GM12801 (cell line): ENCODE measurements around the gene PEAK1.

ENCODE experiments used
- TF ChIP-seq, protein P1 (sequence below): IDR thresholded peaks from one replicate; pipeline ENCODE4 v1.5.1; 2011; ENCODE audit warnings: control low read depth; ENCODE audit not compliant: insufficient read length; ENCODE audit errors: extremely low read depth

Gene PEAK1

GRCh38 chr15:77457905-77458265 lies 38.0 kb upstream of the PEAK1 start:
- TF ChIP-seq, protein P1, sequence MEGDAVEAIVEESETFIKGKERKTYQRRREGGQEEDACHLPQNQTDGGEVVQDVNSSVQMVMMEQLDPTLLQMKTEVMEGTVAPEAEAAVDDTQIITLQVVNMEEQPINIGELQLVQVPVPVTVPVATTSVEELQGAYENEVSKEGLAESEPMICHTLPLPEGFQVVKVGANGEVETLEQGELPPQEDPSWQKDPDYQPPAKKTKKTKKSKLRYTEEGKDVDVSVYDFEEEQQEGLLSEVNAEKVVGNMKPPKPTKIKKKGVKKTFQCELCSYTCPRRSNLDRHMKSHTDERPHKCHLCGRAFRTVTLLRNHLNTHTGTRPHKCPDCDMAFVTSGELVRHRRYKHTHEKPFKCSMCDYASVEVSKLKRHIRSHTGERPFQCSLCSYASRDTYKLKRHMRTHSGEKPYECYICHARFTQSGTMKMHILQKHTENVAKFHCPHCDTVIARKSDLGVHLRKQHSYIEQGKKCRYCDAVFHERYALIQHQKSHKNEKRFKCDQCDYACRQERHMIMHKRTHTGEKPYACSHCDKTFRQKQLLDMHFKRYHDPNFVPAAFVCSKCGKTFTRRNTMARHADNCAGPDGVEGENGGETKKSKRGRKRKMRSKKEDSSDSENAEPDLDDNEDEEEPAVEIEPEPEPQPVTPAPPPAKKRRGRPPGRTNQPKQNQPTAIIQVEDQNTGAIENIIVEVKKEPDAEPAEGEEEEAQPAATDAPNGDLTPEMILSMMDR, result no peak

DNA sequence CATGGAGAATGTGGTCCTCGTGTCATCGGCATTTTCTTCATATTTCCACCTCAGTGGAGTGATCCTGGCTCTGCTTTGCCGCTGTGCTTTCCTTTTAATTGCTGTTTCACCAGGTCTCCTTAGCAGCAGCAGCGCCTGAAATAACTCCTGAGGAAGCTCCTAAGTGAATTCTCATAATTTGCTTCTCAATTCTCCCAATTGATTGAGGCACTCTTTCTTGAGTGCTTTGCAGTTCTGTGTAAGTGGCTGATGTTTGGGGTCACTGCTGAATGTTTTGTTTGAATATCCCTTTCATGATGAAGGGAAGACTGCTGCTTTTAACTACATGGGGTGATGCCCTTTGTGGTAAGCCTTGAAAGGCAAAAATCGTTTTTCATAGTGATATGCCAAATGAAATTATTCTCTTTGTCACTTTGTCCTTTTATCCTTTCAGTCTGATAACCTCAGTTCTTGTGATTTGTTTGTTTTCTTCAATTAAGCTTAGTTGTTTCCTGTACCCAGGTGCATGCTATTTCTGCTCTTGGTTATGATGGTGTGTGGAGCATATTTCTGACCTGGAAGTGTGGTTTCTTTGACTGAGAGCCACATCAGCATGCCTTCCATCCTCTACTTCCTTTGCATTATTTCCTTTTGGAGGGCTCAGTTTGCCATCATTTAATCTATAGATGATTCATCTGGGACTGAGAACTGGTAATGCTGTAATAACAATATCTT lies 37.4 kb upstream of the PEAK1 start:
- TF ChIP-seq, protein P1, result no peak

DNA sequence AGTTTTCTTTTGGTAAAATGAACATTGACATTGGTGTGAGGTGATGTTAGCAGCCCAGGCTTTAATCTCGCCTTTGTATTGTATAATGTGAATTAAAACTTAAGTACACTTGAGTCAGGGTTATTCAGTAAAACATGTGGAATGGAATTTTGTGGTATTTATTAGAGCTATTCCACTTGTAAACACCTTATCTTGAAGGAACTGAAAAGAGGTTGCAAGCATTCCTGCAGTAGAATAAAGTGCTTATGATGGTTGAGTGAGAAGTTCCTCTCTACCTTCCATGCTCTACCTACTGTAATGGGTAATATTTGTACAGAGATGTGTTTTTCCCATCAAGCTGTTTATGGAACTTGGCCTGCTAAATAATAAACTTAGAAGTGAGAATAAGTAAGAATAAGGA lies 36.8 kb upstream of the PEAK1 start:
- TF ChIP-seq, protein P1, result no peak

DNA sequence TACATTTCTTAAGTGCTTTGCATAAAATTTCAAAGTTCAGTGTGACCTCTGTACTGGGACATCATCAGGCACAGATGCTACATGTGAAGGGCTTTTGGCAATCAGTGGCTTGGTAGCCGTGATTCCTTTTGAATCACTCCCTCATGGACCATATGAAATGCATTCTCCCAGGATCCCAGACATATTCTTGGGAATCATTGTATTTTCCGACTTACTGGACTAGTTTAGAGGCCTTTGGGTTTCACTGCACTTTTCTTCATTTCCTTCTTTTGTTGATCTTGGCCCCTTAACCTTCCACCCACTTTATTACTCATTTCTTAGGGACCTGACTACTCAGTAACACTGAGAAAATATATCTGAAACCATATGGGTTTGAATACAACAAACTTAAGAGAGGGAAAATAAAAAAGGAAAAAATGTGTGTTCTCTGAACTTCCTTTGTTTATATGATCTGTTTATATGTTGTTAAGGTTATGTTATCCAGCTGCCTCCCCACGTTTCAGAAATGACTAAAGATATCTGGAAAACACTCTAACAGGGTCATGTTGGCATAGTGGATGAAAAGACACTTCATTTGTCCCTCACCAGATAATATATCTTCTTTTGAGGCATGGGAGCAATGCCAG lies 35.9 kb upstream of the PEAK1 start:
- TF ChIP-seq, protein P1, result no peak

DNA sequence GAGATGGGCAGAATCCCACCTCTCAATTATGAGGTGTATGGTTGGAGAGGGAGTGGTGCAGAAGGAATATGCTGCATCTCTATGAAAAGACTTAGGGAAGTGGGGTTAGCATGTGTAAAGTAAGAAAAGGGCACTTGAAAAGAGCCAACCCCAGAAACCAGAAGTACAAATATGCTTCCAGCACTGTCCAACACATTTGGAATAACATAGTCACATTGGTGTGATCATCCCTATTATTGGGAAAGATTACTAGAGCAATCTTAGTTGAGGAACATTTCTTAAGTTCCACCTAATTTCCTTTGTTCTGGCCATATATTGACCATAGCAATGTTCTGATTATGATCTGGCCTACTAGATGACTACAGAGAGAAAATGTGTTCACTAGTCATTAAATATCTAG lies 35.0 kb upstream of the PEAK1 start:
- TF ChIP-seq, protein P1, result no peak

DNA sequence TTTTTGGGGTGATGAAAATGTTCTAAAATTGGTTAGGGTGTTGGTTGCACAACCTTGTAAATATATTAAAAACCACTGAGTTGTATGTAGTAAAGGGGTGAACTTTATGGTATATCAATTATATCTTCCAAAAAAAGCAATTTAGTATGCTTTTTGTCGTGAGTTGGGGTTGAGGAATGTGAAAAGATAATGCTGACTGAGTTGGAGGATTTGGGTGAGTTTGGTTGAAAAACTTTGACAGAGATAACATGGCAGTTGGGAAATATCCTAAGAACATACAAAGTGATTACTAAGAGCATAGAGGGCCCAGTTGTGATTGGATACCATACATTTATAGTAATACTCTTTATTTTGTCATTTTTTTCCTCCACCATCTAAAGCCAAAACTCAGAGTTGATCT lies 34.4 kb upstream of the PEAK1 start:
- TF ChIP-seq, protein P1, result no peak

DNA sequence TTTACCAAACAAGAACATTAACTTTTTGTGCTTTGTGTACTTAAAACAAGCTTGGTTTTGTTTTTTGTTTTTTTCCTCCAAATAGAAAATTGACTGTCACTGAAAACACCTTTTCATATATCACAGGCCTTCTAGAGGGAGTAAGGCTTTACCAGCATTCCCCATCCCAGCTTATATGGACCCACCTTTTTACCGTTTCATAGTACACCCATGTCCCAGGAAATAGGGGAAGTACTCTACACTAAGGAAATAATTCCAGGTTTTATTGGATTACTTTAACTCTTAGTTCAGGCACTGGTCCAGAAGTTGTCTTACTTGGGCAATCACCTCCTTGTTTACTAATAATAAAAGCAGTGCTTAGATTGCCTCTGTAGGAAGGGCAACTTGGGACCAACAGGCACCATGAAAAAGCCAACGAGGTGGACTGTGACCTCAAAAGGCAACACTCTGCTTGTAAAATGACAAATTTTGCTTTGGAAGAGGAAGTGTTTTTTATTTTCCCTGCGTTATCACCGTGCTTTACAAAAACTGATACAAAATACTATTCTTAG lies 27.0 kb upstream of the PEAK1 start:
- TF ChIP-seq, protein P1, result no peak
